SK-N-SH (cell line): Measurements from ENCODE around the gene CD19. TPM values are rescaled to one million over a fixed set of nuclear protein-coding genes. Genes with fewer than 3 reads are reported as not detected.
A peak's percentile ranks its signal among the peaks of the same experiment; 100 is the strongest.

Experiments
- CTCF ChIA-PET: fragments of 300-600, 350-600 bp; formaldehyde crosslinking; extraction: SDS; loops from one replicate; lab custom pipeline; 2021; lab: Yijun Ruan, JAX
- POLR2A ChIA-PET: fragments of 350-600 bp; sonication (Branson Sonifier 250); formaldehyde crosslinking; extraction: SDS; loops from one replicate; lab custom pipeline; 2020; ENCODE audit warnings: antibody characterized with exemption, inconsistent platforms; lab: Yijun Ruan, JAX
- DNase-seq: peaks from one replicate; pipeline ENCODE4 v3.0.0; 2012
- H2AFZ ChIP-seq: fragments of 200-600 bp; sonication (generic); 2 replicates; pipeline ENCODE4 v1.8.1; 2016; ENCODE audit warnings: antibody characterized with exemption, mild to moderate bottlenecking, low read depth
- H3F3A ChIP-seq: fragments of 200-600 bp; sonication (generic); replicated peaks from 2 replicates; pipeline ENCODE3; 2016; ENCODE audit warnings: antibody characterized with exemption, mild to moderate bottlenecking; ENCODE audit not compliant: insufficient read depth
- H3K27ac ChIP-seq, 2 experiments: fragments of 200-500 bp in 1 of 2; fragments of 200-600 bp in 1 of 2; sonication (Bioruptor generic) in 1 of 2; sonication (generic), shearing (Covaris generic) in 1 of 2; 2 replicates each; pipeline versions ENCODE4 v1.5.1 to v1.6.1; 2014 to 2016; ENCODE audit warnings: low read depth in 2 of 2, inconsistent platforms in 1 of 2, low read length in 1 of 2, mild to moderate bottlenecking in 1 of 2, mixed read lengths in 1 of 2
- H3K27me3 ChIP-seq: fragments of 200-600 bp; sonication (generic), shearing (Covaris generic); 2 replicates; pipeline ENCODE4 v1.6.1; 2016; ENCODE audit warnings: mixed run types; ENCODE audit not compliant: insufficient read depth
- H3K36me3 ChIP-seq, 2 experiments: fragments of 200-500 bp in 1 of 2; fragments of 200-600 bp in 1 of 2; sonication (Bioruptor generic) in 1 of 2; sonication (generic) in 1 of 2; replicated peaks in 1 of 2; 2 replicates each; pipeline versions ENCODE3 to v1.5.1; 2014 to 2016; ENCODE audit warnings: low read length in 1 of 2, mild to moderate bottlenecking in 1 of 2; ENCODE audit not compliant: insufficient read depth in 2 of 2, control insufficient read depth in 1 of 2
- H3K4me1 ChIP-seq, 2 experiments: fragments of 200-500 bp in 1 of 2; fragments of 200-600 bp in 1 of 2; sonication (Bioruptor generic) in 1 of 2; sonication (generic), shearing (Covaris generic) in 1 of 2; 2 replicates each; pipeline versions ENCODE4 v1.5.1 to v1.6.1; 2014 to 2016; ENCODE audit warnings: low read depth in 1 of 2, low read length in 1 of 2, mixed run types in 1 of 2; ENCODE audit not compliant: insufficient read depth in 2 of 2, control insufficient read depth in 1 of 2
- H3K4me2 ChIP-seq: fragments of 200-600 bp; sonication (generic), shearing (Covaris generic); 2 replicates; pipeline ENCODE4 v1.6.1; 2017; ENCODE audit warnings: mixed run types
- H3K4me3 ChIP-seq, 2 experiments: fragments of 200-500 bp in 1 of 2; fragments of 200-600 bp in 1 of 2; sonication (Bioruptor generic) in 1 of 2; sonication (generic), shearing (Covaris generic) in 1 of 2; 2 replicates each; pipeline versions ENCODE4 v1.5.1 to v1.8.1; 2014 to 2016; ENCODE audit warnings: low read depth in 2 of 2, inconsistent platforms in 1 of 2, low read length in 1 of 2, mild to moderate bottlenecking in 1 of 2, mixed read lengths in 1 of 2, moderate library complexity in 1 of 2
- H3K79me2 ChIP-seq: fragments of 200-600 bp; sonication (generic); 2 replicates; pipeline ENCODE4 v1.8.1; 2017; ENCODE audit warnings: mild to moderate bottlenecking; ENCODE audit not compliant: insufficient read depth
- H3K9ac ChIP-seq: fragments of 200-600 bp; sonication (generic); 2 replicates; pipeline ENCODE4 v1.6.1; 2017; ENCODE audit warnings: mixed run types
- H3K9me2 ChIP-seq: fragments of 200-600 bp; sonication (generic); 2 replicates; pipeline ENCODE4 v1.6.1; 2017; ENCODE audit warnings: mixed run types
- H3K9me3 ChIP-seq: fragments of 200-600 bp; sonication (generic); 2 replicates; pipeline ENCODE4 v1.6.1; 2017; ENCODE audit warnings: mixed run types, mild to moderate bottlenecking, moderate library complexity
- H4K20me1 ChIP-seq: fragments of 200-600 bp; sonication (generic); 2 replicates; pipeline ENCODE4 v1.6.1; 2017; ENCODE audit warnings: mild to moderate bottlenecking, mixed run types; ENCODE audit not compliant: insufficient read depth
- CHD2 ChIP-seq: fragments of 150-350 bp; IDR thresholded peaks from 2 replicates; pipeline ENCODE4 v1.6.1; 2018; ENCODE audit warnings: low read length; ENCODE audit not compliant: partially characterized antibody
- ELF1 ChIP-seq: IDR thresholded peaks from 2 replicates; pipeline ENCODE4 v1.4.0; 2012
- EP300 ChIP-seq, 2 experiments: IDR thresholded peaks; 2 replicates each; pipeline versions ENCODE4 v1.4.0 to v1.6.1; 2012; ENCODE audit warnings: borderline replicate concordance in 1 of 2, low read depth in 1 of 2, low read length in 1 of 2
- EZH2phosphoT487 ChIP-seq: fragments of 200-600 bp; sonication (generic); IDR thresholded peaks from 2 replicates; pipeline ENCODE4 v1.6.1; 2017; ENCODE audit warnings: low read depth, mixed run types, mild to moderate bottlenecking, antibody characterized with exemption, moderate library complexity, borderline replicate concordance
- FOXJ3 ChIP-seq: sonication (generic); formaldehyde crosslinking; IDR thresholded peaks from 2 replicates; pipeline ENCODE4 v1.5.1; 2020; ENCODE audit warnings: mild to moderate bottlenecking, missing genetic modification reagents
- FOXM1 ChIP-seq: IDR thresholded peaks from 2 replicates; pipeline ENCODE4 v1.4.0; 2012; ENCODE audit warnings: low read depth, mild to moderate bottlenecking
- GABPA ChIP-seq: IDR thresholded peaks from 2 replicates; pipeline ENCODE4 v1.4.0; 2012; ENCODE audit warnings: low read depth, mild to moderate bottlenecking
- JUND ChIP-seq: IDR thresholded peaks from 2 replicates; pipeline ENCODE4 v1.4.0; 2012
- MEF2A ChIP-seq: IDR thresholded peaks from 2 replicates; pipeline ENCODE4 v1.4.0; 2012; ENCODE audit warnings: low read depth, borderline replicate concordance
- MXI1 ChIP-seq: IDR thresholded peaks from 2 replicates; pipeline ENCODE4 v1.6.1; 2012; ENCODE audit warnings: mild to moderate bottlenecking, low read depth, low read length, improper control_type of control experiment
- NFIC ChIP-seq: IDR thresholded peaks from 2 replicates; pipeline ENCODE4 v1.4.0; 2012; ENCODE audit warnings: borderline replicate concordance
- POLR2AphosphoS5 ChIP-seq: IDR thresholded peaks from 2 replicates; pipeline ENCODE4 v1.6.1; 2012; ENCODE audit warnings: low read depth, low read length
- RCOR1 ChIP-seq: fragments of 150-350 bp; IDR thresholded peaks from 2 replicates; pipeline ENCODE4 v1.6.1; 2017; ENCODE audit warnings: antibody characterized with exemption, low read length
- RXRA ChIP-seq: IDR thresholded peaks from 2 replicates; pipeline ENCODE4 v1.4.0; 2012; ENCODE audit warnings: low read depth, mild to moderate bottlenecking, borderline replicate concordance
- SIN3A ChIP-seq: IDR thresholded peaks from 2 replicates; pipeline ENCODE4 v1.6.1; 2012; ENCODE audit warnings: low read depth, mild to moderate bottlenecking, low read length, moderate library complexity, borderline replicate concordance
- SMC3 ChIP-seq: IDR thresholded peaks from 2 replicates; pipeline ENCODE4 v1.6.1; 2012; ENCODE audit warnings: low read depth, low read length, improper control_type of control experiment
- TAF1 ChIP-seq: IDR thresholded peaks from 2 replicates; pipeline ENCODE4 v1.6.1; 2012; ENCODE audit warnings: low read depth, mild to moderate bottlenecking, low read length, moderate library complexity, borderline replicate concordance
- TCF12 ChIP-seq: IDR thresholded peaks from 2 replicates; pipeline ENCODE4 v1.4.0; 2012
- YY1 ChIP-seq: IDR thresholded peaks from 2 replicates; pipeline ENCODE4 v1.4.0; 2012; ENCODE audit warnings: low read depth, mild to moderate bottlenecking
- WGBS: methylation state at CpG from one replicate; pipeline ENCODE4 v1.1.6; 2017; ENCODE audit warnings: low lambda C conversion rate; 5-methylcytosine and 5-hydroxymethylcytosine counted together
- polyA plus RNA-seq, 3 experiments: library from polyadenylated mRNA; depleted of rRNA; stranded (reverse); fragments of >200 nt; gene quantifications; 2 replicates each; pipeline ENCODE4 v1.2.3, GENCODE V29; 2012
- TF ChIP-seq, protein P1 (sequence below): IDR thresholded peaks from 2 replicates; pipeline ENCODE4 v1.6.1; 2012; ENCODE audit warnings: mild to moderate bottlenecking, low read depth, low read length, moderate library complexity
- TF ChIP-seq, protein P2 (sequence below): IDR thresholded peaks from 2 replicates; pipeline ENCODE4 v1.4.0; 2012; ENCODE audit warnings: low read depth
- TF ChIP-seq, protein P3 (sequence below): fragments of 150-350 bp; IDR thresholded peaks from 2 replicates; pipeline ENCODE4 v1.6.1; 2016; ENCODE audit warnings: mild to moderate bottlenecking, low read depth, low read length
- TF ChIP-seq, protein P4 (sequence below): fragments of 150-350 bp; IDR thresholded peaks from 2 replicates; pipeline ENCODE4 v1.6.1; 2017; ENCODE audit warnings: antibody characterized with exemption, low read length, low read depth, borderline replicate concordance

Gene CD19
- polyA plus RNA-seq, 1 of the 3 experiments (the other 2 are of a cell fraction) = not detected

DNA sequence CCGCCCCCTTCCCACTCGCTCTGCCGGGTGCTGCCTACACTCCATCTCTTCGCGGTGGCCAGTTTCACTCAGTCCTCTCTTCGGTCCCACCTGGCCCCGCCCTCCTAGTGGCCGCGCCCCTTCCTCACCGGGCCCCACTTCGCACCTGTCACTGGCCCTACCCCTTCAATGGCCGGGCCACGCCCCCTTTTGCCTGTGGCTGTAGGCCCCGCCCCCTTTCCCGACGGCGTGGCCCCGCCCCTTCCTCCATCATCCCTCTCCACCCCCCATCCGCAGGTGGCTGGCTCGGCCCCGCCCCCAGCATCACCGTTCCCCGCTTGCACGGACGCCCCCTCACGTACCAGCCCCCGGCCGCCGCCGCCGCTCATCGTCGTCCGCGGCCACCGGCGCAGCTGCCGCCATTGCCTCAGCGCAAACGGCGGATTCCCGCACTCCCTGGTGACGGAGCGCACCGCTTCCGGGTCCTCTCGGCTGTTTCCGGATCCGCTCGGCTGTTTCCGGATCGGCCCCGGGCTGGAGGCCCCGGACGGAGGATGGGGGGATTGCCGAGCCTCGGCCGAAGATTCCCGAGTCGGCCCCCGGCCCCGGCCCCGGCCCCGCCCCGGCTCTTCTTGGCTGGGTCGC is 6.9 kb upstream of the CD19 start, which contains the start of gene RABEP2 (continued):
- TF ChIP-seq, protein P1, sequence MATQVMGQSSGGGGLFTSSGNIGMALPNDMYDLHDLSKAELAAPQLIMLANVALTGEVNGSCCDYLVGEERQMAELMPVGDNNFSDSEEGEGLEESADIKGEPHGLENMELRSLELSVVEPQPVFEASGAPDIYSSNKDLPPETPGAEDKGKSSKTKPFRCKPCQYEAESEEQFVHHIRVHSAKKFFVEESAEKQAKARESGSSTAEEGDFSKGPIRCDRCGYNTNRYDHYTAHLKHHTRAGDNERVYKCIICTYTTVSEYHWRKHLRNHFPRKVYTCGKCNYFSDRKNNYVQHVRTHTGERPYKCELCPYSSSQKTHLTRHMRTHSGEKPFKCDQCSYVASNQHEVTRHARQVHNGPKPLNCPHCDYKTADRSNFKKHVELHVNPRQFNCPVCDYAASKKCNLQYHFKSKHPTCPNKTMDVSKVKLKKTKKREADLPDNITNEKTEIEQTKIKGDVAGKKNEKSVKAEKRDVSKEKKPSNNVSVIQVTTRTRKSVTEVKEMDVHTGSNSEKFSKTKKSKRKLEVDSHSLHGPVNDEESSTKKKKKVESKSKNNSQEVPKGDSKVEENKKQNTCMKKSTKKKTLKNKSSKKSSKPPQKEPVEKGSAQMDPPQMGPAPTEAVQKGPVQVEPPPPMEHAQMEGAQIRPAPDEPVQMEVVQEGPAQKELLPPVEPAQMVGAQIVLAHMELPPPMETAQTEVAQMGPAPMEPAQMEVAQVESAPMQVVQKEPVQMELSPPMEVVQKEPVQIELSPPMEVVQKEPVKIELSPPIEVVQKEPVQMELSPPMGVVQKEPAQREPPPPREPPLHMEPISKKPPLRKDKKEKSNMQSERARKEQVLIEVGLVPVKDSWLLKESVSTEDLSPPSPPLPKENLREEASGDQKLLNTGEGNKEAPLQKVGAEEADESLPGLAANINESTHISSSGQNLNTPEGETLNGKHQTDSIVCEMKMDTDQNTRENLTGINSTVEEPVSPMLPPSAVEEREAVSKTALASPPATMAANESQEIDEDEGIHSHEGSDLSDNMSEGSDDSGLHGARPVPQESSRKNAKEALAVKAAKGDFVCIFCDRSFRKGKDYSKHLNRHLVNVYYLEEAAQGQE = no peak
- TF ChIP-seq TAF1 (0 out of 2 replicates have a peak, but pooled peaks have one; percentile 9), JUND (no peak), FOXM1 (no peak), NFIC (no peak), FOXJ3 (CRISPR knock-in tag) (no peak), POLR2AphosphoS5 (no peak), EP300 (IDR thresholded peaks at IDR 0.05; ENCODE audit: borderline replicate concordance in 1 of 2, low read depth in 1 of 2, low read length in 1 of 2) (peak in 1 of 2 experiments; percentile 13; a peak in 1 of 4 replicates), SIN3A (no peak), MXI1 (0 out of 2 replicates have a peak, but pooled peaks have one; percentile 2), SMC3 (no peak), YY1 (peak; percentile 63; the same call in 1 of the 2 replicates)
- TF ChIP-seq, all 33 proteins: peak for 8

DNA sequence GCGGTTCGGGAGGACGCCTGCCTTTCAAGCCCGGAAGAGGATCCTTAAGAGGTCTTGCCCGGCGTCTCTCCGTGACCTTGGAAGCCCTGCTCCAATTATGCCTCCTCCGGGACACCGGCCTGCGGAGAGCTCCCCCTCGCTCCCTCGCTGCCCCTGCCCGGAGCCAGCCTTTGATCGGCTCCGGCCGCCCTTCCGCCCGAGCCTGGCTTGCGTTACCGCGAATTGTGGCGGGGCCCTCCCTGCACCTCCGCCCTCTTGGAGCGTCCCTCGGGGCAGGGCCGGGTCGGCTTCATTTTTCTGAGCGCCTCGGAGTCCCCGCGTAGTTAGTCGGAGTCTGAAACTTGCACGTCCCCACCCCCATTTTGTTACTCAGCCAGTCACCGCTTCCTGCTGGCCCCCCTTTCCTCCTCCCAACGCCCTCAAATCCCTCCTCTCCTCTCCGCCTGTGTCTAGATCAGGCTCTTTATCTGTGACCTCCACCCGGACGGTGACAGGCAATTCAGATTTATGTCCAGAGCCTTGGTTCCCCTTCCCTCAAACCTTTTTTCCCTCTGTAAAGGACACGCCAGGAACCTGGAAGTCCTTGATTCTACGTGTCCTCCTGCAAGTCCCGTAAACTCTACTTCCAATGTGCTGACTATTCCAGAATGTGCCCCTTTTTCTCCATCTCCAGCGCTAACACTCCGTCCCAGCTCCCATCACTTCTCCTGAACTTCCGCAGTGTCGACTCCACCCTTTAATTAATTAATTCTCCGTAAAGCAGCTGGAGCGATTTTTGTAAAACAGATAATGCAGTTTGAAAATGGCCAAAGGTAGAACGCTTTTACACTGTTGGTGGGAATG is 6.2 kb upstream of the CD19 start:
- Histone ChIP-seq H2AFZ (peak overlapping the region; percentile 90), H4K20me1 (0 out of 2 replicates have a peak, but pooled peaks cover 6% of the 10 kb centered on the region), H3F3A (peaks cover 10% of the 10 kb centered on the region), H3K4me2 (peak overlapping the region; percentile 82), H3K27me3 (no peaks in the 10 kb centered on the region), H3K36me3 (peaks cover 0 to 7% of the 10 kb centered on the region in 2 experiments), H3K9me2 (no peaks in the 10 kb centered on the region), H3K79me2 (0 out of 2 replicates have a peak, but pooled peaks cover 4% of the 10 kb centered on the region), H3K27ac (peak overlapping the region; percentile 90 to 98), H3K9me3 (no peaks in the 10 kb centered on the region), H3K4me3 (peak overlapping the region; percentile 63 to 96), H3K4me1 (peaks cover 0 to 5% of the 10 kb centered on the region in 2 experiments; a peak in 1 of 4 replicates), H3K9ac (peak overlapping the region; percentile 99)
- ChIA-PET CTCF (interaction anchor here (0.9 to 2.0 kb wide), 2 partner anchors 19 kb away, joined by 3 to 10 read pairs; no protein-coding TSS in a partner anchor), POLR2A (interaction anchor here (1.2 kb wide), 1 partner anchor 62 kb away, joined by 4 read pairs; the partner anchor contains the start of gene SH2B1)
- DNase-seq = no peak
- WGBS = 6% methylated on average over 26 of the region's 48 CpGs
- TF ChIP-seq FOXM1 = no peak
- 0 out of 2 replicates have a peak, but pooled peaks have one; percentile 5 for TF ChIP-seq YY1
- TF ChIP-seq MEF2A = no peak
- peak; percentile 33; the same call in 1 of the 2 replicates for TF ChIP-seq GABPA
- peak; percentile 22; the same call in 1 of the 2 replicates for TF ChIP-seq TAF1
- TF ChIP-seq RXRA = no peak
- no peak; the same call in 1 of the 2 replicates for TF ChIP-seq TCF12
- TF ChIP-seq CHD2 = no peak
- peak; percentile 50 for TF ChIP-seq POLR2AphosphoS5
- TF ChIP-seq EZH2phosphoT487 = no peak
- TF ChIP-seq SMC3 = no peak
- TF ChIP-seq, protein P2, sequence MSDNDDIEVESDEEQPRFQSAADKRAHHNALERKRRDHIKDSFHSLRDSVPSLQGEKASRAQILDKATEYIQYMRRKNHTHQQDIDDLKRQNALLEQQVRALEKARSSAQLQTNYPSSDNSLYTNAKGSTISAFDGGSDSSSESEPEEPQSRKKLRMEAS = peak; percentile 45
- TF ChIP-seq FOXJ3 (CRISPR knock-in tag) = no peak
- TF ChIP-seq ELF1 = no peak
- no peak for TF ChIP-seq RCOR1
- TF ChIP-seq, protein P3, sequence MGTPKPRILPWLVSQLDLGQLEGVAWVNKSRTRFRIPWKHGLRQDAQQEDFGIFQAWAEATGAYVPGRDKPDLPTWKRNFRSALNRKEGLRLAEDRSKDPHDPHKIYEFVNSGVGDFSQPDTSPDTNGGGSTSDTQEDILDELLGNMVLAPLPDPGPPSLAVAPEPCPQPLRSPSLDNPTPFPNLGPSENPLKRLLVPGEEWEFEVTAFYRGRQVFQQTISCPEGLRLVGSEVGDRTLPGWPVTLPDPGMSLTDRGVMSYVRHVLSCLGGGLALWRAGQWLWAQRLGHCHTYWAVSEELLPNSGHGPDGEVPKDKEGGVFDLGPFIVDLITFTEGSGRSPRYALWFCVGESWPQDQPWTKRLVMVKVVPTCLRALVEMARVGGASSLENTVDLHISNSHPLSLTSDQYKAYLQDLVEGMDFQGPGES = no peak
- TF ChIP-seq, protein P4, sequence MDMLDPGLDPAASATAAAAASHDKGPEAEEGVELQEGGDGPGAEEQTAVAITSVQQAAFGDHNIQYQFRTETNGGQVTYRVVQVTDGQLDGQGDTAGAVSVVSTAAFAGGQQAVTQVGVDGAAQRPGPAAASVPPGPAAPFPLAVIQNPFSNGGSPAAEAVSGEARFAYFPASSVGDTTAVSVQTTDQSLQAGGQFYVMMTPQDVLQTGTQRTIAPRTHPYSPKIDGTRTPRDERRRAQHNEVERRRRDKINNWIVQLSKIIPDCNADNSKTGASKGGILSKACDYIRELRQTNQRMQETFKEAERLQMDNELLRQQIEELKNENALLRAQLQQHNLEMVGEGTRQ = no peak
